ENCODE results near the gene CDC25C. TPM values are rescaled to one million over a fixed set of nuclear protein-coding genes. Genes with fewer than 3 reads are reported as not detected.

Gene CDC25C
- total RNA-seq, 1 experiment from 2014 or later, result 36.3 TPM

DNA sequence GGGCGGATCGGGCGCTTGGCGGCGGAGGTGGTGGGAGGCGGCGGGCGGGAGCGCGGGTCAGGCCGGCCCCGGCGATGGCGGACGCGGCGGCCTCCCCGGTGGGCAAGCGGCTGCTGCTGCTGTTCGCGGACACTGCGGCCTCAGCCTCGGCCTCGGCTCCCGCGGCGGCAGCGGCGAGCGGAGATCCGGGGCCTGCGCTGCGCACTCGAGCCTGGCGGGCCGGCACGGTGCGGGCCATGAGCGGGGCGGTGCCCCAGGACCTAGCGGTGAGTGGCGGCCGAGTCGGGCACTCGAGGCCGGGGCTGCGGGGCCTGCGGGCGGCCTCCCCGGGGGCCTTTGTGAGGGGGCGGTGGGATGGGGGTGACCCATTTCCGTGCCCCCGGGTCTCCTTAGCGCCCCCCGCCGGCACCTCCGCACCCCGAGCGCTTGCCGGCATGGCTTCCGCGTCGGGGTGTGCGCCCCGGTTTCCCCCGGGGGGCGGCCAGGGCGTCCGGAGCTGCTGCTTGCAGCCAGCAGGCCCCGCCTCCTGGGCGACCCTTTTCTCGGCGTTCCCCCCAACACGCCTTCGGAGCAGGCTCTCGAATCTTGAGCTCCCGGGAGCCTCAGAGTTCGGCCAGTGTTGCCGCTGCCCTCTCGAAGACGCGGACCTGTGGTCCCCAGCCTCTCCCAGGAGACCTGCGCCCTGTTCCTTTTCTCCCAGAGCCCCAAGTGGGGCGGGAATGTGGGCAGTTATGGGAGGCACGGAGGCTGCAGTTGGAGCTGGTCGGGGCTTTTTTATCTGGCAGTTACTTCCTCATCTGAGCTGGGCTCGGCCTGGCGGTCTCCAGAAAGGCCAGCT lies 21.3 kb upstream of the CDC25C start:
- Histone ChIP-seq H3K4me3 (peak overlapping the region; percentile 87), H3K9me3 (replicated peaks) (no peaks in the 10 kb centered on the region), H3K27ac (peak overlapping the region; percentile 73), H3K36me3 (peaks cover 4% of the 10 kb centered on the region; the same call in 1 of the 2 replicates), H3K27me3 (no peaks in the 10 kb centered on the region), H3K4me1 (peaks cover 12% of the 10 kb centered on the region; the same call in 1 of the 2 replicates)
- DNase-seq, result peak; percentile 70 to 73

- peaks cover 12% of the 10 kb centered on the region; the same call in 1 of the 2 replicates for H3K4me1 ChIP-seq
- H3K4me3 ChIP-seq, result peak within 1 kb of the TSS; percentile 87
- H3K27ac ChIP-seq, result peak within 1 kb of the TSS; percentile 73
- H3K9me3 ChIP-seq (replicated peaks), result no peaks in the 10 kb centered on the region
- peak; percentile 81 to 92 for DNase-seq
- peaks cover 11% of the 10 kb centered on the region; the same call in 1 of the 2 replicates for H3K36me3 ChIP-seq
- no peaks in the 10 kb centered on the region for H3K27me3 ChIP-seq
Observed at GRCh38 chr5:138352071-138352721, 20.6 kb upstream of the CDC25C start, which contains the start of gene KDM3B. KDM3B (plus strand) TSS chr5:138352685; CDS start chr5:138352796, 111 bp downstream.

- Histone ChIP-seq H3K4me1 (peaks cover 12% of the 10 kb centered on the region; the same call in 1 of the 2 replicates), H3K4me3 (no peak overlapping the region), H3K36me3 (peaks cover 17% of the 10 kb centered on the region), H3K27me3 (no peaks in the 10 kb centered on the region), H3K9me3 (replicated peaks) (no peaks in the 10 kb centered on the region), H3K27ac (no peak overlapping the region)
- no peak for DNase-seq
Observed at GRCh38 chr5:138351517-138351916, 19.9 kb upstream of the CDC25C start.

- peaks cover 12% of the 10 kb centered on the region; the same call in 1 of the 2 replicates for H3K4me1 ChIP-seq
- no peak for DNase-seq
Observed at GRCh38 chr5:138351056-138351455, 19.5 kb upstream of the CDC25C start.

GRCh38 chr5:138350563-138350890 lies 18.9 kb upstream of the CDC25C start:
- no peak for DNase-seq
- no peak overlapping the region for H3K27ac ChIP-seq
- H3K4me1 ChIP-seq, result peaks cover 12% of the 10 kb centered on the region; the same call in 1 of the 2 replicates
- no peaks in the 10 kb centered on the region for H3K27me3 ChIP-seq
- H3K4me3 ChIP-seq, result no peak overlapping the region
- H3K9me3 ChIP-seq (replicated peaks), result no peaks in the 10 kb centered on the region
- H3K36me3 ChIP-seq, result peaks cover 25% of the 10 kb centered on the region

More at GRCh38 chr5:138351056-138351455, 19.5 kb upstream of the CDC25C start:
- Histone ChIP-seq H3K36me3 (peaks cover 19% of the 10 kb centered on the region), H3K4me3 (no peak overlapping the region), H3K9me3 (replicated peaks) (no peaks in the 10 kb centered on the region), H3K27ac (no peak overlapping the region), H3K27me3 (no peaks in the 10 kb centered on the region)

GRCh38 chr5:138349852-138350562 lies 18.4 kb upstream of the CDC25C start:
- no peak overlapping the region for H3K4me3 ChIP-seq
- H3K9me3 ChIP-seq (replicated peaks), result no peaks in the 10 kb centered on the region
- peaks cover 8% of the 10 kb centered on the region; the same call in 1 of the 2 replicates for H3K4me1 ChIP-seq
- peaks cover 30% of the 10 kb centered on the region for H3K36me3 ChIP-seq
- no peak for DNase-seq
- no peak overlapping the region for H3K27ac ChIP-seq
- H3K27me3 ChIP-seq, result no peaks in the 10 kb centered on the region

- Histone ChIP-seq H3K27ac (no peak overlapping the region), H3K4me3 (no peak overlapping the region), H3K36me3 (peaks cover 48% of the 10 kb centered on the region), H3K9me3 (replicated peaks) (no peaks in the 10 kb centered on the region), H3K4me1 (no peaks in the 10 kb centered on the region), H3K27me3 (no peaks in the 10 kb centered on the region)
- DNase-seq, result no peak
Observed at GRCh38 chr5:138346889-138347288, 15.3 kb upstream of the CDC25C start.

DNA sequence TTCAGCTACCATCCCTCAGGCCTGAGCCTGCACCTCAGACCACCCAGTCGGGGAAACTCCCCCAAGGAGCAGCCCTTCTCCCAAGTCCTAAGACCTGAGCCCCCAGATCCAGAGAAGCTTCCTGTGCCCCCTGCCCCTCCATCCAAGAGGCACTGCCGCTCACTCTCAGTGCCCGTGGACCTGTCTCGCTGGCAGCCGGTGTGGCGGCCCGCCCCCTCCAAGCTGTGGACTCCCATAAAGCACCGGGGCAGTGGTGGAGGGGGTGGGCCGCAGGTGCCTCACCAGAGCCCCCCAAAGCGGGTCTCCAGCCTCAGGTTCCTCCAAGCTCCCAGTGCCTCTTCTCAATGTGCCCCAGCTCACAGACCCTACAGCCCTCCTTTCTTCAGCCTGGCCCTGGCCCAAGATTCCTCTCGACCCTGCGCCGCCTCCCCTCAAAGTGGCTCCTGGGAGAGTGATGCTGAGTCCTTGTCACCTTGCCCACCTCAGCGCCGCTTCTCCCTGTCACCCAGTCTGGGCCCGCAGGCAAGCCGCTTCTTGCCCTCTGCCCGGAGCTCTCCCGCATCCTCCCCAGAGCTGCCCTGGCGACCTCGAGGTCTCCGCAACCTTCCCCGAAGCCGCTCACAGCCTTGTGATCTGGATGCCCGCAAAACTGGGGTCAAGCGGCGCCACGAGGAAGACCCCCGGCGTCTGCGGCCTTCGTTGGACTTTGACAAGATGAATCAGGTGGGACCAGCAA lies 13.5 kb upstream of the CDC25C start:
- Histone ChIP-seq H3K9me3 (replicated peaks) (no peaks in the 10 kb centered on the region), H3K4me3 (no peak overlapping the region), H3K4me1 (no peaks in the 10 kb centered on the region), H3K36me3 (peaks cover 58% of the 10 kb centered on the region), H3K27ac (no peak overlapping the region), H3K27me3 (no peaks in the 10 kb centered on the region)
- DNase-seq, result no peak

DNA sequence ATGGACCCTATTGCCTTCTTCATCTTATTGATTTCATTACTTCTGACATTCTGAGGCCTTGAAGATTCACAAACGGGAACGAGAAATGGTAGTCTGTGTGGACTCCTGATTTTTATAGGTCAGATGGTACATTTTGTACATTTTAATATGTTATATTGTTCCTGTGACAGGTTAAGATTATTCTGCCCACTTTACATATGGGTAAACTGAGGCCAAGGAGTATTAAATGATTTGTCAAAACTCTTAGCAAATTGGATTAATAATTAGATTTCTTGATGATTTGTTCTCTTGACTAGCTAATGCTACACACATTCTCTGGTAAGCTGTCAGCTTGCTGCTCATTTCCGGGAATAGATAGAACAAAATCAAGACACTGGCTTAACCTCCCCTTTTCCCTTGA lies 8.4 kb upstream of the CDC25C start:
- Histone ChIP-seq H3K4me3 (no peak overlapping the region), H3K36me3 (peaks cover 33% of the 10 kb centered on the region), H3K27ac (no peak overlapping the region), H3K9me3 (replicated peaks) (no peaks in the 10 kb centered on the region), H3K27me3 (no peaks in the 10 kb centered on the region), H3K4me1 (0 out of 2 replicates have a peak, but pooled peaks cover 2% of the 10 kb centered on the region)
- DNase-seq, result no peak

DNA sequence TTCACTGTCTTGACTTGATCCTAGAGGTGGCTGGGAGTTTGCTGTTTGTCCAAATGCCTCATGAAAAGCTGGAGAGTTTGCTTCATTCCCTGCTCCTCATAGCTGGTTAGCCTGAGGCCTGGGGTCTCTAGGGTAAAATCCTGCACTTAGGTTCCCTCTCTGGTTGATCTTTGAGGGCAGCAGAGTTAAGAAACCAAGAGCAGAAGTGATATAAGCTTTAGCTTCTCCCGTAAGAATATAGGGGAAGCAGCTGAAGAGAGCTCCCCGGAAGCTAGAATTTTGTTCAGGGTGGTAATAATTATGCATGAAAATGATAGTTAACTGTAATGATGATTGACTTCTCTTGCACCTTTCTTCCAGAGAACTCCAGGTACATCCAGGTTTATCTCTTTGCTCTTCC lies 7.9 kb upstream of the CDC25C start:
- Histone ChIP-seq H3K9me3 (replicated peaks) (no peaks in the 10 kb centered on the region), H3K4me1 (0 out of 2 replicates have a peak, but pooled peaks cover 2% of the 10 kb centered on the region), H3K4me3 (peak overlapping the region; percentile 74), H3K36me3 (peaks cover 27% of the 10 kb centered on the region), H3K27me3 (no peaks in the 10 kb centered on the region), H3K27ac (no peak overlapping the region)
- DNase-seq, result no peak

DNA sequence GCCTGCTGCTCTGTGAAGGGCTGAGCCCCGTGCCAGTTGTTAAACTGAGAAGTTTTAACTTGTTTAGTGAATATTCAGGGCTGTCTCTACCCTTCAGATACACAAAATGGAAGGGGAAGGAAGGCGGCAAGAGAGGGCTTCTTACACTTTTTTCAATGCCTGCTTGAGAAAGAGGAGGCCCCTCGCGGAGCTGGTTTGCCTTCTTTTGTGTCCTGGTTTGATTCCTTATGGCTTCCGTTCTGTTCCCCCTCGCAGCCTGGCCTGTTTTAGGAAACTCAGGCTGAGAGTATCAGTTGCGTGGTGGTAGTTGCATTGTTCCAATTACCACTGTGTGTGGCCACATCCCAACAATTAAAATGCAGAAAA lies 7.5 kb upstream of the CDC25C start:
- no peaks in the 10 kb centered on the region for H3K27me3 ChIP-seq

GRCh38 chr5:138338411-138339090 lies 6.9 kb upstream of the CDC25C start:
- Histone ChIP-seq H3K36me3 (peaks cover 23% of the 10 kb centered on the region), H3K27me3 (no peaks in the 10 kb centered on the region), H3K4me3 (peak overlapping the region; percentile 74), H3K4me1 (0 out of 2 replicates have a peak, but pooled peaks cover 2% of the 10 kb centered on the region), H3K27ac (peak overlapping the region; percentile 99), H3K9me3 (replicated peaks) (no peaks in the 10 kb centered on the region)
- DNase-seq, result no peak

More for the DNA sequence above, 7.5 kb upstream of the CDC25C start:
- H3K4me1 ChIP-seq, result 0 out of 2 replicates have a peak, but pooled peaks cover 2% of the 10 kb centered on the region
- peak overlapping the region; percentile 24; the same call in 1 of the 2 replicates for H3K27ac ChIP-seq
- no peak for DNase-seq
- no peaks in the 10 kb centered on the region for H3K9me3 ChIP-seq (replicated peaks)
- peaks cover 23% of the 10 kb centered on the region for H3K36me3 ChIP-seq
- peak overlapping the region; percentile 74 for H3K4me3 ChIP-seq

GRCh38 chr5:138337685-138338410 lies 6.2 kb upstream of the CDC25C start, which contains the start of gene FAM53C:
FAM53C (plus strand) TSS chr5:138338266; CDS start chr5:138341336, 3,070 bp downstream.
- Histone ChIP-seq H3K4me1 (0 out of 2 replicates have a peak, but pooled peaks cover 2% of the 10 kb centered on the region), H3K9me3 (replicated peaks) (no peaks in the 10 kb centered on the region), H3K36me3 (peaks cover 19% of the 10 kb centered on the region), H3K27ac (peak within 1 kb of the TSS; percentile 99), H3K27me3 (no peaks in the 10 kb centered on the region), H3K4me3 (peak within 1 kb of the TSS; percentile 74)
- peak; percentile 92 to 96 for DNase-seq
